HCT116 (cell line): Measurements from ENCODE around the gene AKT1.

Experiments
- CTCF ChIP-seq, 3 experiments: fragments of 200-600 bp in 1 of 3; sonication (generic) in 1 of 3; IDR thresholded peaks in 2 of 3; conservative IDR thresholded peaks in 1 of 3; 2 replicates each; pipeline ENCODE4 v1.5.1; 2012 to 2017; ENCODE audit warnings: low read depth in 2 of 3, low read length in 2 of 3, antibody characterized with exemption in 1 of 3, borderline replicate concordance in 1 of 3, control low read depth in 1 of 3, mild to moderate bottlenecking in 1 of 3, mixed read lengths in 1 of 3, mixed run types in 1 of 3, moderate library complexity in 1 of 3; ENCODE audit not compliant: insufficient read depth in 1 of 3
- EZH2 ChIP-seq: fragments of 200-600 bp; sonication (generic); IDR thresholded peaks from 2 replicates; pipeline ENCODE4 v1.6.1; 2017; ENCODE audit warnings: antibody characterized with exemption, mixed run types
- EZH2phosphoT487 ChIP-seq: fragments of 200-600 bp; IDR thresholded peaks from 2 replicates; pipeline ENCODE4 v1.6.1; 2018; ENCODE audit warnings: antibody characterized with exemption, borderline replicate concordance
- FOSL1 ChIP-seq: IDR thresholded peaks from 2 replicates; pipeline ENCODE4 v1.6.1; 2012; ENCODE audit warnings: low read depth
- POLR2A ChIP-seq: IDR thresholded peaks from 2 replicates; pipeline ENCODE4 v1.7.0; 2011; ENCODE audit warnings: borderline replicate concordance; ENCODE audit not compliant: insufficient read depth, insufficient read length; ENCODE audit errors: extremely low read depth
- POLR2AphosphoS5 ChIP-seq: IDR thresholded peaks from 2 replicates; pipeline ENCODE4 v1.6.1; 2011; ENCODE audit warnings: mild to moderate bottlenecking, low read depth, low read length, moderate library complexity
- RAD21 ChIP-seq: IDR thresholded peaks from 2 replicates; pipeline ENCODE4 v1.6.1; 2012; ENCODE audit warnings: low read depth, mild to moderate bottlenecking
- REST ChIP-seq: IDR thresholded peaks from 2 replicates; pipeline ENCODE4 v1.6.1; 2012; ENCODE audit warnings: low read depth
- SP1 ChIP-seq: IDR thresholded peaks from 2 replicates; pipeline ENCODE4 v1.6.1; 2012; ENCODE audit warnings: low read depth
- ZFX ChIP-seq: fragments of 450-650 bp; IDR thresholded peaks from 2 replicates; pipeline ENCODE4 v1.6.1; 2017

- TF ChIP-seq CTCF (IDR thresholded peaks at IDR 0.05 in 2 of 3, conservative IDR thresholded peaks at IDR 0.05 in 1 of 3; ENCODE audit: borderline replicate concordance in 1 of 3, insufficient read depth in 1 of 3, low read depth in 2 of 3, low read length in 2 of 3), result no peak
- no peak for TF ChIP-seq RAD21
- no peak for TF ChIP-seq POLR2A
- TF ChIP-seq POLR2AphosphoS5, result no peak
- no peak for TF ChIP-seq SP1
- TF ChIP-seq EZH2, result no peak
- TF ChIP-seq FOSL1, result no peak
- TF ChIP-seq REST, result no peak
- no peak for TF ChIP-seq EZH2phosphoT487
- TF ChIP-seq ZFX, result no peak
These were observed 7.3 kb downstream of the AKT1 start for GRCh38 chr14:104788161-104788818.
